Right atrium auricular region (tissue), 2 donors: ENCODE data around the gene LDB1. TPM values are rescaled to one million over a fixed set of nuclear protein-coding genes. Genes with fewer than 3 reads are reported as not detected.

Experiments used
- DNase-seq: peaks from one replicate; pipeline ENCODE4 v3.0.0-alpha.2; 2019; ENCODE audit warnings: low spot score
- H3K27ac ChIP-seq, 2 donors: fragments of 200-600 bp; sonication (generic); 1 replicate in 1 of 2; 2 replicates in 1 of 2; pipeline ENCODE4 v1.5.1; 2016 to 2019
- H3K27me3 ChIP-seq, 2 donors: fragments of 200-600 bp; sonication (generic); one replicate each; pipeline versions ENCODE4 v1.5.1 to v1.6.0; 2017 to 2019
- H3K36me3 ChIP-seq: fragments of 200-600 bp; sonication (generic); one replicate; pipeline ENCODE4 v1.5.1; 2016
- H3K4me1 ChIP-seq, 2 donors: fragments of 200-600 bp; sonication (generic); one replicate each; pipeline versions ENCODE4 v1.5.1 to v1.6.0; 2017 to 2019
- H3K4me3 ChIP-seq, 2 donors: fragments of 200-600 bp; sonication (generic); 1 replicate in 1 of 2; 2 replicates in 1 of 2; pipeline ENCODE4 v1.5.1; 2017 to 2019; ENCODE audit warnings: mild to moderate bottlenecking in 1 of 2, moderate library complexity in 1 of 2
- H3K9me3 ChIP-seq, 2 donors: fragments of 200-600 bp; sonication (generic); one replicate each; pipeline ENCODE4 v1.5.1; 2019
- CTCF ChIP-seq, 2 donors: fragments of 200-600 bp; sonication (generic); IDR thresholded peaks; one replicate each; pipeline ENCODE4 v1.5.1; 2019; ENCODE audit warnings: antibody characterized with exemption in 2 of 2
- total RNA-seq, 2 donors: library from RNA; depleted of rRNA; stranded (reverse); fragments of >200 nt; gene quantifications; one replicate each; pipeline ENCODE4 v1.1.0, GENCODE V29; 2016

LDB1 gene
- total RNA-seq, 2 donors from 2014 or later: 32.2 to 59.7 TPM

GRCh38 chr10:102157224-102157623, 37.1 kb upstream of the LDB1 start:
- no peak overlapping the region for H3K4me3 ChIP-seq

GRCh38 chr10:102154466-102155116, 34.4 kb upstream of the LDB1 start:
- Histone ChIP-seq H3K9me3 (no peaks in the 10 kb centered on the region), H3K36me3 (peaks cover 45% of the 10 kb centered on the region), H3K27me3 (no peaks in the 10 kb centered on the region), H3K4me3 (no peak overlapping the region), H3K4me1 (peaks cover 0 to 19% of the 10 kb centered on the region in 2 donors), H3K27ac (no peak overlapping the region)
- DNase-seq: no peak
- no peak for TF ChIP-seq CTCF (IDR thresholded peaks at IDR 0.05)

More at GRCh38 chr10:102157224-102157623, 37.1 kb upstream of the LDB1 start:
- H3K4me1 ChIP-seq: peaks cover 0 to 13% of the 10 kb centered on the region in 2 donors
- H3K36me3 ChIP-seq: peaks cover 64% of the 10 kb centered on the region
- no peaks in the 10 kb centered on the region for H3K27me3 ChIP-seq
- no peak overlapping the region for H3K27ac ChIP-seq
- DNase-seq: no peak
- no peak for TF ChIP-seq CTCF (IDR thresholded peaks at IDR 0.05)
- no peaks in the 10 kb centered on the region for H3K9me3 ChIP-seq

GRCh38 chr10:102153093-102153620, 33.0 kb upstream of the LDB1 start:
- peaks cover 45% of the 10 kb centered on the region for H3K36me3 ChIP-seq

GRCh38 chr10:102152545-102152890, 32.4 kb upstream of the LDB1 start:
- Histone ChIP-seq H3K36me3 (peaks cover 45% of the 10 kb centered on the region), H3K4me3 (peak overlapping the region; percentile 94 to 96), H3K9me3 (no peaks in the 10 kb centered on the region), H3K4me1 (peaks cover 0 to 19% of the 10 kb centered on the region in 2 donors), H3K27ac (peak overlapping the region; percentile 90 to 95), H3K27me3 (no peaks in the 10 kb centered on the region)
- no peak for TF ChIP-seq CTCF (IDR thresholded peaks at IDR 0.05)
- DNase-seq: no peak

More at GRCh38 chr10:102153093-102153620, 33.0 kb upstream of the LDB1 start:
- TF ChIP-seq CTCF (IDR thresholded peaks at IDR 0.05): no peak
- peaks cover 0 to 19% of the 10 kb centered on the region in 2 donors for H3K4me1 ChIP-seq
- peak overlapping the region; percentile 94 to 96 for H3K4me3 ChIP-seq
- H3K9me3 ChIP-seq: no peaks in the 10 kb centered on the region
- peak overlapping the region in 1 of 2 donors; percentile 90 for H3K27ac ChIP-seq
- no peak for DNase-seq
- no peaks in the 10 kb centered on the region for H3K27me3 ChIP-seq

- no peaks in the 10 kb centered on the region for H3K27me3 ChIP-seq
- TF ChIP-seq CTCF (IDR thresholded peaks at IDR 0.05): no peak
- peak within 1 kb of the TSS; percentile 90 to 95 for H3K27ac ChIP-seq
- H3K4me1 ChIP-seq: peaks cover 0 to 19% of the 10 kb centered on the region in 2 donors
- peak within 1 kb of the TSS; percentile 94 to 96 for H3K4me3 ChIP-seq
- H3K9me3 ChIP-seq: no peaks in the 10 kb centered on the region
- DNase-seq: peak; percentile 99
- peaks cover 45% of the 10 kb centered on the region for H3K36me3 ChIP-seq
These were observed 31.8 kb upstream of the LDB1 start, which contains the start of gene NOLC1 for GRCh38 chr10:102151774-102152544. NOLC1 (plus strand) TSS chr10:102152389; CDS start chr10:102152411, 22 bp downstream.
